ENCODE results near the gene PCDHGA7. TPM values are rescaled to one million over a fixed set of nuclear protein-coding genes. Genes with fewer than 3 reads are reported as not detected.

The PCDHGA7 gene
- total and polyA plus RNA-seq, 7 donors, result 0.42 to 15.2 (median 10.8) TPM; not detected in 2

DNA sequence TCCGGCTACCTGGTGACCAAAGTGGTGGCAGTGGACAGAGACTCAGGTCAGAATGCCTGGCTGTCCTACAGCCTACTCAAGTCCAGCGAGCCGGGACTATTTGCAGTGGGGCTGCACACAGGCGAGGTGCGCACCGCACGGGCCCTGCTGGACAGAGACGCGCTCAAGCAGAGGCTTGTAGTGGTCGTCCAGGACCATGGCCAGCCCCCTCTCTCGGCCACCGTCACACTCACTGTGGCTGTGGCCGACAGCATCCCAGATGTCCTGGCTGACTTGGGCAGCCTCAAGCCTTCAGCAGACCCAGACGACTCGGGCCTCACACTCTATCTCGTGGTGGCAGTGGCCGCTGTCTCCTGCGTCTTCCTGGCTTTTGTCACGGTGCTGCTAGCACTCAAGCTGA, 25.6 kb upstream of the PCDHGA7 start:
- intact Hi-C loops (cut with DNase I), result no loop called here

DNA sequence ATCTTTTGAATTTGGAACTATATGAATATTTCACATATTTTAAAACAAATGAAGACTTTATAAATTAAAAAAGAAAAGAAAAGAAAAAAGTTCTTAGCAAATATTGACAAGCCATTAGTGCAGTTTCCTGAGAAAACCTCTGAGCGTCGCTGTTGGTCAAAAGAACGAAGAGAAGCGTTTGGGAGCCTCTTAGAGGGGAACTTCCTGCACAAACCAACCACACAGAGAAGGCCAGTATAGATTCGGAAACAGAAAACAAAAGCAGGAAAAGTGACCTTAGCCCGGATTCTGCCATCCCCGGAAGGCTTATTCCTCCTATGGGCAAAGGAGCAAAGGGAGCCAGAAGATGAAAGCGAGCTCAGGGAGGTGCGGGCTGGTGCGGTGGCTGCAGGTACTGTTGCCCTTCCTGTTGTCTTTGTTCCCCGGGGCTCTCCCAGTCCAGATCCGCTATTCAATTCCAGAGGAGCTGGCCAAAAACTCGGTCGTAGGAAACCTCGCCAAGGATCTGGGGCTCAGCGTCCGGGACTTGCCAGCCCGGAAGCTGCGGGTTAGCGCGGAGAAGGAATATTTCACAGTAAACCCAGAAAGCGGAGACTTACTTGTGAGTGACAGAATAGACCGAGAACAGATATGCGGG, 22.6 kb upstream of the PCDHGA7 start, which contains the start of gene PCDHGB2:
TSS of gene PCDHGB2 (plus strand) at position 205 of the 637 bp plus-strand sequence. CDS start at position 347, 142 bp downstream.
- DNase-seq, result no peak
- intact Hi-C loops (cut with DNase I), result no loop called here
- peaks cover 0 to 5% (median 4%) of the 10 kb centered on the region in 3 donors for H3K27me3 ChIP-seq
- no peak within 1 kb of the TSS for H3K27ac ChIP-seq
- no peak for TF ChIP-seq POLR2A (IDR thresholded peaks at IDR 0.05)
- TF ChIP-seq POLR2AphosphoS5 (IDR thresholded peaks at IDR 0.05), result no peak
- TF ChIP-seq EP300 (IDR thresholded peaks at IDR 0.05), result no peak
- TF ChIP-seq, protein P1, sequence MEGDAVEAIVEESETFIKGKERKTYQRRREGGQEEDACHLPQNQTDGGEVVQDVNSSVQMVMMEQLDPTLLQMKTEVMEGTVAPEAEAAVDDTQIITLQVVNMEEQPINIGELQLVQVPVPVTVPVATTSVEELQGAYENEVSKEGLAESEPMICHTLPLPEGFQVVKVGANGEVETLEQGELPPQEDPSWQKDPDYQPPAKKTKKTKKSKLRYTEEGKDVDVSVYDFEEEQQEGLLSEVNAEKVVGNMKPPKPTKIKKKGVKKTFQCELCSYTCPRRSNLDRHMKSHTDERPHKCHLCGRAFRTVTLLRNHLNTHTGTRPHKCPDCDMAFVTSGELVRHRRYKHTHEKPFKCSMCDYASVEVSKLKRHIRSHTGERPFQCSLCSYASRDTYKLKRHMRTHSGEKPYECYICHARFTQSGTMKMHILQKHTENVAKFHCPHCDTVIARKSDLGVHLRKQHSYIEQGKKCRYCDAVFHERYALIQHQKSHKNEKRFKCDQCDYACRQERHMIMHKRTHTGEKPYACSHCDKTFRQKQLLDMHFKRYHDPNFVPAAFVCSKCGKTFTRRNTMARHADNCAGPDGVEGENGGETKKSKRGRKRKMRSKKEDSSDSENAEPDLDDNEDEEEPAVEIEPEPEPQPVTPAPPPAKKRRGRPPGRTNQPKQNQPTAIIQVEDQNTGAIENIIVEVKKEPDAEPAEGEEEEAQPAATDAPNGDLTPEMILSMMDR (IDR thresholded peaks at IDR 0.05), result peak in 1 of 4 experiments; percentile 8
- WGBS, 2 donors, result 23 to 34% methylated on average over 24 of the region's 24 CpGs
- no peaks in the 10 kb centered on the region for H3K36me3 ChIP-seq
- H3K4me1 ChIP-seq, result no peaks in the 10 kb centered on the region
- peak within 1 kb of the TSS in 2 of 4 donors; percentile 14 to 26 for H3K4me3 ChIP-seq
- peaks cover 48 to 96% (median 68%) of the 10 kb centered on the region in 4 donors for H3K9me3 ChIP-seq

More for the DNA sequence above, 25.6 kb upstream of the PCDHGA7 start:
- no peak overlapping the region for H3K4me3 ChIP-seq
- no peaks in the 10 kb centered on the region for H3K36me3 ChIP-seq
- WGBS, 2 donors, result 55 to 69% methylated on average over 19 of the region's 19 CpGs
- peaks cover 37 to 84% (median 62%) of the 10 kb centered on the region in 4 donors for H3K9me3 ChIP-seq
- no peak overlapping the region for H3K27ac ChIP-seq
- no peaks in the 10 kb centered on the region for H3K4me1 ChIP-seq
- peaks cover 0 to 13% (median 0%) of the 10 kb centered on the region in 3 donors for H3K27me3 ChIP-seq
- TF ChIP-seq EP300 (IDR thresholded peaks at IDR 0.05) (no peak), POLR2A (IDR thresholded peaks at IDR 0.05) (no peak), POLR2AphosphoS5 (IDR thresholded peaks at IDR 0.05) (no peak)
- TF ChIP-seq, protein P1 (IDR thresholded peaks at IDR 0.05), result no peak
- DNase-seq, result no peak

DNA sequence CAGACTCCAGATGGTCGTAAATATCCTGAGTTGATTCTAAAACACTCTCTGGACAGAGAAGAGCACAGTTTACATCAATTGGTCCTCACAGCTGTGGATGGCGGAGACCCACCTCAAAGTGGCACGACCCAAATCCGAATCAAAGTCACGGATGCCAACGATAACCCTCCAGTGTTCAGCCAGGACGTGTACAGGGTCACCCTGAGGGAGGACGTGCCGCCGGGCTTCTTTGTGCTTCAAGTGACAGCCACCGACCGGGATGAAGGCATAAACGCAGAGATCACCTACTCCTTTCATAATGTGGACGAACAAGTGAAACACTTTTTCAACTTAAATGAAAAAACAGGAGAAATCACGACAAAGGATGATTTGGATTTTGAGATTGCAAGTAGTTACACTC, 21.9 kb upstream of the PCDHGA7 start:
- Histone ChIP-seq H3K9me3 (peaks cover 50 to 96% (median 70%) of the 10 kb centered on the region in 4 donors), H3K36me3 (no peaks in the 10 kb centered on the region), H3K27ac (no peak overlapping the region), H3K4me1 (no peaks in the 10 kb centered on the region), H3K4me3 (no peak overlapping the region), H3K27me3 (peaks cover 0 to 5% (median 4%) of the 10 kb centered on the region in 3 donors)
- TF ChIP-seq POLR2A (IDR thresholded peaks at IDR 0.05), result no peak
- TF ChIP-seq, protein P1 (IDR thresholded peaks at IDR 0.05), result no peak
- no peak for TF ChIP-seq POLR2AphosphoS5 (IDR thresholded peaks at IDR 0.05)
- no peak for TF ChIP-seq EP300 (IDR thresholded peaks at IDR 0.05)
- no peak for DNase-seq
- WGBS, 2 donors, result 42 to 61% methylated on average over 15 of the region's 15 CpGs
- intact Hi-C loops (cut with DNase I), result no loop called here

DNA sequence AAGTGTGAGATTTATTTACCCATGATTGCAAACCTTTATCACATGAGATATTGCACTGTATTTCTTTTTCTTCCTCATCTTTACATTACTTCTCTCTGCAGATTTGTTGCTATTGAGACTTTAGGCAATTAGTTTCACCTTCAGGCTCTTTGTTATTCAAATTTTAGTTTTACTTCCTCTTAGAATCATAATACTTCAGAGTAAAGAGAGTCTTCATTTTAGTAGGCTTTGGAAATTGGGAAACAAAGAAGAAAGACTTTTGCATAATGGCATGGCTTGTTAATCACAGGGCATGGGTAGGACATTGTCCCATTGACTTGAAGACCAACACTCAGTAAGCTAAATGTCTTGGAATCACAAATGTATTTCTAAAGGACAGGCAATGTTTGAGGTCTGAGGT, 19.8 kb upstream of the PCDHGA7 start:
- Histone ChIP-seq H3K4me3 (no peak overlapping the region), H3K36me3 (no peaks in the 10 kb centered on the region), H3K4me1 (no peaks in the 10 kb centered on the region), H3K27ac (no peak overlapping the region), H3K9me3 (peaks cover 41 to 96% (median 67%) of the 10 kb centered on the region in 4 donors), H3K27me3 (peaks cover 0 to 13% (median 4%) of the 10 kb centered on the region in 3 donors)
- intact Hi-C loops (cut with DNase I), result no loop called here
- TF ChIP-seq POLR2A (IDR thresholded peaks at IDR 0.05), result no peak
- TF ChIP-seq, protein P1 (IDR thresholded peaks at IDR 0.05), result no peak
- no peak for TF ChIP-seq POLR2AphosphoS5 (IDR thresholded peaks at IDR 0.05)
- no peak for TF ChIP-seq EP300 (IDR thresholded peaks at IDR 0.05)
- DNase-seq, result no peak
